ENCODE data around the gene ART5.
A peak's percentile ranks its signal among the peaks of the same experiment; 100 is the strongest.
"Not testable (repeated sequence)": the region's sequence is repeated elsewhere in the genome, so short reads cannot be mapped to it uniquely, and the experiment has no call there.

ART5 gene

DNA sequence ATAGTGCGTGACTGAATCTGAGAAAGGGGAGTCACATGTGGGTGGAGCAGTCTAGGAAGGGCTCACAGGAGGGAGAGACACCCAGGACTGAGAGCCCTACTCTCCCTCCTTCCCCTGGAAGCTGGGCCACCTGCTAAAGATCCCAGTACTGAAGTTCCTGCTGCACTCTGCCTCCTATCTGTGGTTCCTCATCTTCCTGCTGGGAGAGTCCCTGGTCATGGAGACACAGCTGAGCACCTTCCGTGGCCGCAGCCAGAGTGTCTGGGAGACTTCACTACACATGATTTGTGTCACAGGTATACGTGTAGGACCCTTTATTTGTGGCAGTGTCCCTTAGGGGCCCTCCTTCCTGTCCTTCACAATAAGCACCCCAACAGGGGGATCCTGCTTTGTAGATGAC lies 19.3 kb downstream of the ART5 start:
- DNase-seq (ENCODE audit: low spot score), result no peak

DNA sequence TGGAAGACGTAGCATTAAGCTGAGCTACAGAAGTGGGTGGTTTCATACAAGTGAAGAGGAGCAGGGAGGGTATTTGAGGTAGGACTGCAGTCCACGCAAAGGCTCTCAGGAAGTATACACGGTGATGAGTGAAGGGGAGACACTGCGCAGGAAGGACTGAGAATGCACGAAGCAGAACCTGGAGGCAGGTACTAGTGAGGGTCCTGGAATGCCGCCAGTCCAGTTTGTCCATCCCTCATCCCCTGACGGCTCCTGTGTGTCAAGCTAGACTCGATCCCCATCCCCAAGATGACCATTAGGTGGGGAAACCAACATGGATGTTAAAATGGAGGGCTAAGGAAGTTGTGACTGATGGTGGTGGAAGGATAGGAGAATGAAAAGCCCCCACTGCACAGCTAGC lies 23.8 kb downstream of the ART5 start:
- DNase-seq (ENCODE audit: low spot score), result no peak

DNA sequence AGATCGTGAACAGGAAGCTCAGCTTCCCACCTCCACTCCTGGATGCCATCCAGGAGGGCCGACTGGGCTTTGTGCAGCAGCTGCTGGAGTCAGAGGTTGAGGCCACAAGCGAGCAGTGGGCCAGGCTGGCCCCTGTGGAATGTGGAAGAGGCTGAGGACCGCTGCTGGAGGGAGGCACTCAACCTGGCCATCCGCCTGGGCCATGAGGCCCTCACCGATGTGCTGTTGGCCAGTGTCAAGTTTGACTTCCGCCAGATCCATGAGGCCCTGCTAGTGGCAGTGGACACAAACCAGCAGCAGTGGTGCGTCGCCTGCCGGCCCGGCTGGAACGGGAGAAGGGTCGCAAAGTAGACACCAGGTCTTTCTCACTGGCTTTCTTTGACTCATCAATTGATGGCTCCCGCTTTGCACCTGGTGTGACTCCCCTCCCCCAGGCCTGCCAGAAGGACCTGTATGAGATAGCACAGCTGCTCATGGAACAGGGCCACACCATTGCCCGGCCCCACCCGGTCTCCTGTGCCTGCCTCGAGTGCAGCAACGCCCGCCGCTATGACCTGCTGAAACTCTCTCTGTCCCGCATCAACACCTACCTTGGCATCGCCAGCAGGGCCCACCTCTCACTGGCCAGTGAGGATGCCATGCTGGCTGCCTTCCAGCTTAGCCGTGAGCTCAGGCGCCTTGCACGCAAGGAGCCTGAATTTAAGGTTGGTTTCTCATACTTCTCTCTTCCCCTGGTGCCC lies 24.9 kb downstream of the ART5 start:
- no peak for DNase-seq (ENCODE audit: low spot score)

DNA sequence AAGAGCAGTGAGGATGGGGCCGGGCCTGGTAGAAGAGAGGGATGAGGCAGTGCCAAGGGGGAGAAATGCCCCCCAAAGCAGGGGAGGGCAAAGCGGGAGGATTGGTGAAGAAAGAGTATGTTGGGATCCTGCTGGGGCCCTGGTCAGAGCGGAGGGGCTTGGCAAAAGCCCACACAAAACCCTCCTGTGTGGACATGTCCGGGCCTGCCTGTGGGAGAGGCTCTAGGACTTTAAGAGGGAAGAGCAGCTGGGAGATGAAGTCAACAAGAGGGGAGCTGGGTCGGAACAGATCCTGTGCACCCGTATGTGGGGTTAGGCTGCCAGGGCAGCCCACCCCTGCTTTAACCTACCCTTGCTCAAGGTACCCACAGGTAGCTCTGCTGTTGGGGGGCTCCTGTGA lies 25.8 kb downstream of the ART5 start:
- DNase-seq (ENCODE audit: low spot score), result no peak

DNA sequence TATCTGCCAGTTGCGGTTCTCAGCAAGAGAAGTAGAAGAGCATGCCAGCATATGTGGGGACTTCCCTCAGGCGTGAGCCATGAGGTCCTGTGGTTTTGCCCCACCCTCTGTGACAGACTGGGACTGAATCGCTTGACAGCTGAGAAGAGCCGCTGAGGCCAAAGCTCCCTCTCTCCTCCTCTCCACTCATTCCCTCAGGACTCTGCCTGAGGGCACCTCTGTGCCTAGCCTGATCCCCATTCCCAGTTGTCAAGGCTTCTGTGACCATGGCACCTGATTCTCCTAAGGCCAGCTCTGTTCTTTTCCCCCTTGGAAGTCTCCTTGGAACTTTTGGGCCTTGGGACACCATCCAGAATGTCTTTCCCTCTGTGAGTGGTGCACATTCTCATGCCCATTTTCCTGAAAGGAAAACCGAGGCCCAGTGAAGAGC lies 27.0 kb downstream of the ART5 start:
- DNase-seq (ENCODE audit: low spot score), result no peak

DNA sequence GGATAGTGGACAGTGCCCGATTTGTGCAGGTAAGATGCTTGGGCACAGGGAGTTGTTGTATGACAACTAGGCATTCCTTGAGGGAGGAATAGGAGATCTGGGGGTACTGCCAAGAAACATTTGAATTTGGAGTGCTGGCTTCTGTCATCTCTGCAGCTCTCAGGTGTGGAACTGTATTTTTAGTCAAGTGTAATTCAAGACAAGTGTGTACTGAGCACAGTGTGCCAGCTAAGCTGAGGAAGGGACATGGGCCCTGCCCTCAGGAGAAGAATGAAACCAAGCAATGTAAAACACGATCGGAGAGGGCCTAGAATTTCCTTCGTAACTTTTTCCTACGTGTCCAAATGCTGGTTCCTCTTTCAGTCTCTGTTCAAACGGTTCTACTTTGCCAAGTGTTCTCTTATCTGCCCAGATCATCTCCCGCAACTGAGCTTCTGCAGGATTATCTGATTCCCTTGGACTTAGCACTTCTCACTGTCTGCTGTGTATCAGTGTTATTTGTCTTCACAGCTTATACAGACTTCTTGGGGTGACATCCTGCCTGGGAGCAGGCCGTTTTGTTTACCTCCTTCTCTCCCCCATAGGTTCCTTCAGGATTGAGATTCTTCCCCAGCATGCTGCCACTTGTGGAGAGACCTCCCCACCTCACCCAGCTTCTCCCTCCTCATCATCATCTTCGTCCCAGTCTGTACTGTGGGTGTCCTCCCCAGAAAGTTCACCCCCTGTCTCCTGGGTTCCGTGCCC lies 27.6 kb downstream of the ART5 start:
- DNase-seq (ENCODE audit: low spot score), result peak; percentile 11

DNA sequence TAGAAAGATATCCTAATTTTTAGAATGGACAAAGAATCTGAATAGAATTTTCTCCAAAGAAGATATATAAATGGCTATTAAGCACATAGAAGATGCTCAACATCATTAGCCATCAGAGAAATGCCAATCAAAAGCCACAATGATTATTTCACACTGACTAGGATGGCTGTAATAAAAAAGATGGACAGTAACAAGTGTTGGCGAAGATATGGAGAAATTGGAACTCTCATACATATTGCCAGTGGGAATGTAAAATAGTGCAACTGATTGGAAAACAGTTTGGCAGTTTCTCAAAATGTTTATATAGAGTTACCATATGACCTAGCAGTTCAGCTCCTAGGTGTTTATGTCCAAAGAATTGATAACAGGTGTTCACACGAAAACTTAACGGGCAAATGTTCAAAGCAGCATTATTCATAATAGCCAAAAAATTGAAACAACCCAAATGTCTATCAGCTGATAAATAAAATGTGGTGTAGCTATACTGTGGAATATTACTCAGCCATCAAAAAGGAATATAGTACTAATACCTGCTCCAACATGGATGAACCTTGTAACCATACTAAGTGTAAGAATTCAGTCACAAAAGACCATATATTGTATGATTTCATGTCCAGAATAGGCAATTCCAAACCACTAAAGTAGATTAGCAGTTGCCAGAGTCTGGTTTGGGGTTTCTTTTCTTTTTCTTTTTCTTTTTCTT lies 29.7 kb downstream of the ART5 start:
- no peak for DNase-seq (ENCODE audit: low spot score)

DNA sequence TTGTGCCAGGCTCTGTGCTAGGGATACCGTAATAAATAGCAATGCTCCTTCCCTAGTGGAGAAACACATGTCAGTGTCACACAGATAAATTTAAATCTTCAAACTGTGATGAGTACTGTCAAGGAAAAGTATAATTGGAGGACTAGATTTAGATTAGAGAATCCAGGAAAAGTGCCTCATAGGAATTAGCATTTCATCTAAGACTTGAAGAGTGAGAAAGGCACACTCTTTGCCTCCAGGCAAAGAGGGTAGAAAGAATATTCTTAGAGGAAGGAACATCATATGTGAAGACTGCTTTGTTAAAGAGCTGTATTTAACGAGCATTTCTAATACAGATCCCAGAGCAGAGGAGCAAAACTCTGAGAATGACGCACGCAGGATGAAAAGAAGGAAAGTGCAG lies 30.9 kb downstream of the ART5 start:
- DNase-seq (ENCODE audit: low spot score), result peak; percentile 3

DNA sequence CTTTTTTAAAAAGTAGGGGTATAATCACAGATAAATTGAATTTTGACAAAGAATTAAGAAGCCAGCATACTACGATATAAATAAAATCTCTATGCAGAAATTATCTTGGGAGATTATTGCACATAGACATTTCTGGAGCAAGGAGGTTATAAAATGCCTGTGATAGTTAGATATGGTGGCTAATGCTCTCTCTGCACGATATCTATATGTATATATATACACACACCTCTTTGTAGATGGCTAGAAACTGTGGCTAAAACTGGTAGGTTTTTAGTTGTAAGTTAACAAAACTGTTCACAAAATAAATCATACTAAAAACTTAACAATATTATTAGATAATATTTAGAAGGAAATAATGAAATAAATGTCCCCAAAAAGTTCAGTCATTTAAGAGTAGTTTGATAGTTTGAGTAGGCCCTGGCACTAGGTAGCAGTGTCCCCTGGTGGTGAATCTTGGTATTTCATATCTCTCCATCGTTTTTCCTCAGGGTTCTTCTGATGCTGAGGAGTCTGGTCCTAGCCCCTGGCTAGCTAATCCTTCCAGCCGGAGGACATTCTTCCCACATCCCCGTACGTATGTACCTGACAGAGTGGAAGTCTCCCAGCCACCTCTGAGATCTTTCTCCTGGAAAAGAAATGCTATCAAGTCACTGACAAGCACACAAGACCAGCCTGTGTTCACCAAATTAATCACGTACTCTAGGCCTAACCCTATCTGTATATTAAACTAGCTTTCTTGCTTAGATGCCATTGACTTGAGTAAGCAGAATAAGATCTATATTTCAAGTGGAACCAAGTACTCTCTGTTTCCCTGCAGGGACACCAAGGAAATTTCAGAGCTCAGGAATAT lies 32.2 kb downstream of the ART5 start:
- DNase-seq (ENCODE audit: low spot score), result peak; percentile 81

DNA sequence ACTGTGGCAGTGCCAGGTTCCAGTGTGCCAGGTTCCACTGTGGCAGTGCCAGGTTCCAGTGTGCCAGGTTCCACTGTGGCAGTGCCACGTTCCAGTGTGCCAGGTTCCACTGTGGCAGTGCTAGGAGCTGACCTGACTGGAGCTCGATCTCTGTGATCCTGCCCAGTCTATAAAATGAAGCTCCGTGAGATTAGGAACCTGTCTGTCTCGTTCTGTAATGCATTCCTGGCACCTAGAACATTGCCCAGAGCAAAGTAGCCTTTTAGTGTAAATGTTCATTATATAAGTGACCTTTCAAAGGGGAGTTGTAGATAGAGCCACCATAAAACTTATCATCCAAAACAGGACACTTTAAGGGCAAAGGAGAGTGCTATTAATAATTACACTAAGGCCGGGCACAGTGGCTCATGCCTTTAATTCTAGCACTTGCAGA lies 36.0 kb downstream of the ART5 start:
- DNase-seq (ENCODE audit: low spot score), result peak; percentile 4

DNA sequence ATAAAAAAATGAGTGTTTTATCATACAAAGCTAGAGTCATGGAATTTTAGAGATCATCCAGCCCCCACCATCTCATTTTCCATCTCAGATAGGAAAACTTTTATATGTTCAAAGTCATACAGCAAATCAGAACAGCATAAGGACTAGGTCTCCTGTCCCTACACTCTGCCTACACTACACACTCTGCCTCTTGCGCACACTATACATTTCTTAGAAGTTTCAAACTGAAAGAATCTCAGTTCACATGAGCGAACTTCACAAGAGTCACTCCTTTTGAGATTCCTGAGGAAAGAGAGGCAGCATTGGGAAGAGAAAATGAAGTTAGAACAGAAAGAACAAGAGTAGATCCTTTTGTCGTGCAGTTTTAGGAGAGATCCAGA lies 36.5 kb downstream of the ART5 start:
- DNase-seq (ENCODE audit: low spot score), result no peak

DNA sequence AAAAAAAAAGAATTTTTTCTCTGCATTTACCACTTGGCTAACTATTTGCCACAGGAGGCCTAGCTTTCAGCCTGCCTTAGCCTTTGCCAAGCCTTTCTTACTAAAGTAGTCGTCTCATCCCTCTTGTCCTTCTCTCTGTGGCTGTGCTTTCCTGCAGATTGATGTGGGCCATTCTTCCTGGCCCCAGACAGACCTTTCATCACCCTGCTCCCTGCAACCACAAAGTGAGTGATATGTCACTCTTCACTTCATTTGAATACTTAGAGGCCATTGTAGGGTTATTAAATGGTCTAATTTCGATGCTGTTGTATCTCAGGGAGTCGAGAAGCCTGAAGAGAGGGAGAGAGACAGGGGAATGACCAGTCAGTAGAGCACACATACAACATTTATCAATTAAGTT lies 37.6 kb downstream of the ART5 start:
- no peak for DNase-seq (ENCODE audit: low spot score)

DNA sequence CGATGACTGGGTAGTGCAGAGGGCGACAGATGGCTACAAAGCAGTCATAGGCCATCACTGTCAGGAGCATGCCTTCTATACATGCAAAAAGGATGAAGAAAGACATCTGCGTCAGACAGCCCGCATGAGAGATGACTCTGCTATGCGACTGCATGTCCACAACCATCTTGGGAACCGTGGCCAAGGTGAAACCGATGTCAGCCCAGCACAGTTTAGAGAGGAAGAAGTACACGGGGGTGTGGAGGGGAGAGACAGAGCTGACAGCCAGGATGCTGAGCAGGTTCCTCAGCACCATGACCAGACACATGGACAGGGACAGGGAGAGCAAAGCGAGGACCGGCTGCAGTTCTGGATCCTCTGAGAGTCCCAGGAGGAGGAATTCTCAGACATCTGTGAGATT lies 41.6 kb downstream of the ART5 start:
- not testable (repeated sequence) for DNase-seq (ENCODE audit: low spot score)

DNA sequence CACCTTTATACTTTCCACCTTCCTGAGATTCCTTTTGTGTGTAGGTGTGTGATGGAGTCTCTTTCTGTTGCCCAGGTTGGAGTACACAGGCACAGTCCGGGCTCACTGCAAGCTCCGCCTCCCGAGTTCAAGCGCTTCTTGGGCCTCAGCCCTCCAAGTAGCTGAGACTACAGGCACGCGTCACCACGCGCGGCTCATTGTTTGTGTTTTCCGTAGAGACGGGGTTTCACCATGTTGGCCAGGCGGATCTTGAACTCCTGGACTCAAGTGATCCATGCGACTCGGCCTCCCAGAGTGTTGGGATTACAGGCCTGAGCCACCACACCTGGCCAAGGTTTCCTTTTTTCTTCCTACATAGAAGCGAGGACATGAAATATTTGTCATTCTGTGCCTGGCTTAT lies 44.0 kb downstream of the ART5 start:
- DNase-seq (ENCODE audit: low spot score), result not testable (repeated sequence)

DNA sequence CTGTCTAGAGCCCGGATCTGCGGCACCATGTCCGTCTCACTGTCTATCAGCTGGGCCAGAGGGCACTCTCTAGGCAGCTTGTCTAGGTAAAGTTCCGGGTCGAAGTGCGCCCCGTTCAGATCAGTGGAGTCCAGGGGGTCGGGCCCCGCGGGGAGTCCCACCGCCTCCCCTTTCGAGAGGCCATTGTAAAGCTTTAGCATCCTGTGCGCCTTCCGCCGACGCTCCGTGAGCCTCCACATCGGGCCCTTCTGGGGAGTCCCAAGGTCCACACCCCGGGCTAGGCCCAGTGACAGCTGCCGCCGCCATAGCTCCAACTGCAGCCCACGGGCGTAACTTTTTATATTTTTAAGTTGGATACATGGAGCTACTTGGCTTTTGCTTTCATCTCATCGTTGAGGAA lies 50.5 kb downstream of the ART5 start:
- DNase-seq (ENCODE audit: low spot score), result not testable (repeated sequence)

DNA sequence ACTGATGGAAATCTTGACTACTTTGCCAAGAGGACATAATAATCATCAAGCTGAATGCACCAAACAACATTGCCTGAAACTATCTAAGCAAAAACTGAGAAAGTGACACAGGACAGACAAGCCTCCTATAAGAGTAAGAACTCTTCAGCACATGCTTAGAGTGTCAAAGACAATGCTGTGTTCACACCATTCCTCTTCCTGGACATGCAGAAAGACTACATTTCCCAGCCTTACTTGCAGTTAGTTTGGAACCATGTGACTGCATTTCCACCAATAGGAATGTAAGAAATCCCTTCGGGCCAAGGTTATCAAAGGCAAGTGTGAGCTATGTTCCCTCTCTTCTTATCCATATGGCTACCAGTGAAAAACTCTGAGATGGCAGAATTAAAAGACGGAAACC lies 51.6 kb downstream of the ART5 start:
- DNase-seq (ENCODE audit: low spot score), result not testable (repeated sequence)

DNA sequence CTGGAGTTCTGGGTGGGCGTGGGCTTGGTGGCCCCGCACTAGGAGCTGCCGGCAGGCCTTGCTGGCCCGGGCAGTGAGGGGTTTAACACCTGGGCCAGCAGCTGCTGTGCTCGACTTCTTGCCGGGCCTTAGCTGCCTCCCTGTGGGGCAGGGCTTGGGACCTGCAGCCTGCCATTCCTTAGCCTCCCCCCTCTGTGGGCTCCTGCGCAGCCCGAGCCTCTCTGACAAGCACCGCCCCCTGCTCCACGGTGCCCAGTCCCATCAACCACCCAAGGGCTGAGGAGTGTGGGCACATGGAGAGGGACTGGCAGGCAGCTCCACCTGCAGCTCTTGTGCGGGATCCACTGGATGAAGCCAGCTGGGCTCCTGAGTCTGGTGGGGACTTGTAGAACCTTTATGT lies 53.0 kb downstream of the ART5 start:
- not testable (repeated sequence) for DNase-seq (ENCODE audit: low spot score)
